WTC11 (cell line): Measurements from ENCODE around the gene MREG. TPM values are rescaled to one million over a fixed set of nuclear protein-coding genes. Genes with fewer than 3 reads are reported as not detected.

Experiments used
- IRF1 ChIP-seq: sonication (generic); formaldehyde crosslinking; IDR thresholded peaks from 2 replicates; pipeline ENCODE4 v1.8.0; 2023; ENCODE audit warnings: missing genetic modification reagents
- IRF2 ChIP-seq: sonication (generic); formaldehyde crosslinking; IDR thresholded peaks from 2 replicates; pipeline ENCODE4 v1.8.0; 2022; ENCODE audit warnings: low read depth, missing genetic modification reagents, borderline replicate concordance
- NR2C2 ChIP-seq: sonication (generic); formaldehyde crosslinking; IDR thresholded peaks from 2 replicates; pipeline ENCODE4 v1.8.0; 2022; ENCODE audit warnings: mild to moderate bottlenecking, missing genetic modification reagents
- PRDM15 ChIP-seq: sonication (generic); formaldehyde crosslinking; IDR thresholded peaks from 2 replicates; pipeline ENCODE4 v1.8.0; 2022; ENCODE audit warnings: missing genetic modification reagents
- PREB ChIP-seq: sonication (generic); formaldehyde crosslinking; IDR thresholded peaks from 2 replicates; pipeline ENCODE4 v1.8.1; 2022; ENCODE audit warnings: mild to moderate bottlenecking, missing genetic modification reagents, moderate library complexity, borderline replicate concordance
- USF2 ChIP-seq: sonication (generic); formaldehyde crosslinking; IDR thresholded peaks from 2 replicates; pipeline ENCODE4 v1.8.1; 2023; ENCODE audit warnings: mild to moderate bottlenecking, missing genetic modification reagents, moderate library complexity
- ZNF396 ChIP-seq: fragments of 250-450 bp; sonication (Bioruptor Pico); IDR thresholded peaks from 2 replicates; pipeline ENCODE4 v1.8.0; 2021; ENCODE audit warnings: mild to moderate bottlenecking, moderate library complexity, borderline replicate concordance
- ZNF512 ChIP-seq: sonication (generic); formaldehyde crosslinking; IDR thresholded peaks from 2 replicates; pipeline ENCODE4 v1.8.1; 2022; ENCODE audit warnings: missing genetic modification reagents, borderline replicate concordance
- ZSCAN18 ChIP-seq: fragments of 250-450 bp; sonication (Bioruptor Pico); IDR thresholded peaks from 2 replicates; pipeline ENCODE4 v2.1.2; 2022; ENCODE audit warnings: mild to moderate bottlenecking, moderate library complexity
- total RNA-seq: library from RNA; stranded (reverse); gene quantifications from 3 replicates; pipeline ENCODE4 v1.2.3, GENCODE V29; 2021
- TF ChIP-seq, protein P1 (sequence below): sonication (generic); formaldehyde crosslinking; conservative IDR thresholded peaks from 2 replicates; pipeline ENCODE4 v1.8.1; 2023; ENCODE audit warnings: mild to moderate bottlenecking, low read depth, missing genetic modification reagents, moderate library complexity

The MREG gene
- total RNA-seq, 1 experiment from 2014 or later = 23.8 TPM

DNA sequence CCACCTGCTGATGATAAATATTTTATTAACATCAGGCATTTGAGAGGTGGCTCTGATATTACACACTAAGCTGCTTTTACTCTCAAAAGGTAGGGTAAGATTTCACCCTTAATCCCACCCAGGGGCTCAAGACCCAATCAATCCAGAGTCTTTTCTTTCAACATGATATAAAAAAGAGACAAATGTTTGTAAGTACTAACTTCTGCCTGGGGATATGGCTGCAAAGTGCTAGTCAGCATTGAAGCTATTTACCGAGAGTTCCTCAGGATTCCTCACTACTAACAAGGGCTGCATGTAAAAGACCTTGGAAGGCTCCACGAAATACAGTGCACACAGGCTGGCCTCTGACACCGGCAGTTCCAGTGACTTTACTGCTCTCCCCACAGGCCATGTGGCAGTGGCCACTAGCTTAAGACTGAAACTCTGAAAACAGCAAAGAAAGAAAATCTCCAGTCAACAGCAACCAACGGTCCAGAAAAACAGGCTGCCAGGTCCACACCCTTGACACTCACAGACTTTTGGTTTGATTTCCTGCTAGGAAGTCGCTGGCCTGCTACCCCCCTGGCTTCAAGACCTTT, 11.2 kb downstream of the MREG start (continued):
- TF ChIP-seq, protein P1, sequence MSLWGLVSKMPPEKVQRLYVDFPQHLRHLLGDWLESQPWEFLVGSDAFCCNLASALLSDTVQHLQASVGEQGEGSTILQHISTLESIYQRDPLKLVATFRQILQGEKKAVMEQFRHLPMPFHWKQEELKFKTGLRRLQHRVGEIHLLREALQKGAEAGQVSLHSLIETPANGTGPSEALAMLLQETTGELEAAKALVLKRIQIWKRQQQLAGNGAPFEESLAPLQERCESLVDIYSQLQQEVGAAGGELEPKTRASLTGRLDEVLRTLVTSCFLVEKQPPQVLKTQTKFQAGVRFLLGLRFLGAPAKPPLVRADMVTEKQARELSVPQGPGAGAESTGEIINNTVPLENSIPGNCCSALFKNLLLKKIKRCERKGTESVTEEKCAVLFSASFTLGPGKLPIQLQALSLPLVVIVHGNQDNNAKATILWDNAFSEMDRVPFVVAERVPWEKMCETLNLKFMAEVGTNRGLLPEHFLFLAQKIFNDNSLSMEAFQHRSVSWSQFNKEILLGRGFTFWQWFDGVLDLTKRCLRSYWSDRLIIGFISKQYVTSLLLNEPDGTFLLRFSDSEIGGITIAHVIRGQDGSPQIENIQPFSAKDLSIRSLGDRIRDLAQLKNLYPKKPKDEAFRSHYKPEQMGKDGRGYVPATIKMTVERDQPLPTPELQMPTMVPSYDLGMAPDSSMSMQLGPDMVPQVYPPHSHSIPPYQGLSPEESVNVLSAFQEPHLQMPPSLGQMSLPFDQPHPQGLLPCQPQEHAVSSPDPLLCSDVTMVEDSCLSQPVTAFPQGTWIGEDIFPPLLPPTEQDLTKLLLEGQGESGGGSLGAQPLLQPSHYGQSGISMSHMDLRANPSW (CRISPR knock-in tag) = no peak
- TF ChIP-seq IRF1 (CRISPR knock-in tag) (no peak), ZSCAN18 (CRISPR knock-in tag) (no peak), ZNF396 (CRISPR knock-in tag) (no peak), PREB (CRISPR knock-in tag) (no peak), USF2 (CRISPR knock-in tag) (no peak), PRDM15 (no peak), IRF2 (CRISPR knock-in tag) (no peak), ZNF512 (CRISPR knock-in tag) (no peak), NR2C2 (CRISPR knock-in tag) (no peak)
